HCT116 (cell line): ENCODE results near the gene SCN4A. TPM values are rescaled to one million over a fixed set of nuclear protein-coding genes. Genes with fewer than 3 reads are reported as not detected.

ENCODE experiments used
- ATAC-seq: fragments of 200-7000 bp; cut with Tn5 transposase; 2 replicates; pipeline ENCODE4 v1.9.1; 2020; ENCODE audit warnings: mild to moderate bottlenecking, moderate library complexity
- BruUV-seq: library from RNA; stranded (reverse); fragments of 400-500 nt; replicated peaks from 2 replicates; lab custom pipeline; 2021; lab: Mats Ljungman, UMichigan
- CTCF ChIA-PET: fragments of 300-600 bp; sonication (Branson Sonifier 250); formaldehyde crosslinking; loops from one replicate; lab custom pipeline; 2021; ENCODE audit warnings: antibody characterized with exemption; lab: Charles Lee
- POLR2A ChIA-PET: fragments of 300-600, 350-600 bp; sonication (Branson Sonifier 250); formaldehyde crosslinking; loops from one replicate; lab custom pipeline; 2021; ENCODE audit warnings: antibody characterized with exemption; lab: Charles Lee
- RAD21 ChIA-PET, 2 experiments: fragments of 300-600 bp; sonication (Branson Sonifier 250); formaldehyde crosslinking; loops; one replicate each; lab custom pipeline; 2023; ENCODE audit warnings: low total read pairs in 2 of 2; ENCODE audit not compliant: uncharacterized antibody in 2 of 2, unreplicated experiment in 2 of 2, low non-redundant PET in 1 of 2; lab: Charles Lee
- DNase-seq: peaks from one replicate; pipeline ENCODE4 v3.0.0-alpha.2; 2010; ENCODE audit warnings: low read depth, low spot score
- H2AFZ ChIP-seq: fragments of 200-600 bp; shearing (Covaris generic), sonication (generic); 2 replicates; pipeline ENCODE4 v1.6.1; 2017; ENCODE audit warnings: low read depth, mixed run types, mixed read lengths, antibody characterized with exemption, low read length; ENCODE audit not compliant: poor library complexity, severe bottlenecking
- H3K27ac ChIP-seq: 2 replicates; pipeline ENCODE4 v1.5.1; 2012; ENCODE audit warnings: low read depth, low read length
- H3K27me3 ChIP-seq: fragments of 200-600 bp; sonication (generic); 2 replicates; pipeline ENCODE4 v1.6.1; 2016; ENCODE audit warnings: mixed run types, low read length, mixed read lengths; ENCODE audit not compliant: insufficient read depth
- H3K36me3 ChIP-seq, 2 experiments: fragments of 200-500 bp in 1 of 2; fragments of 200-600 bp in 1 of 2; sonication (Bioruptor generic) in 1 of 2; sonication (generic) in 1 of 2; 2 replicates each; pipeline versions ENCODE4 v1.5.1 to v1.6.1; 2014 to 2016; ENCODE audit warnings: low read length in 2 of 2, inconsistent platforms in 1 of 2, mixed read lengths in 1 of 2, mixed run types in 1 of 2; ENCODE audit not compliant: insufficient read depth in 2 of 2, control insufficient read depth in 1 of 2
- H3K4me1 ChIP-seq, 2 experiments: fragments of 200-600 bp in 1 of 2; sonication (generic) in 1 of 2; 2 replicates each; pipeline versions ENCODE4 v1.5.1 to v1.6.1; 2012 to 2017; ENCODE audit warnings: low read length in 2 of 2, inconsistent platforms in 1 of 2, mild to moderate bottlenecking in 1 of 2, mixed read lengths in 1 of 2, mixed run types in 1 of 2, moderate library complexity in 1 of 2; ENCODE audit not compliant: insufficient read depth in 2 of 2, control insufficient read depth in 1 of 2
- H3K4me2 ChIP-seq: fragments of 200-600 bp; sonication (generic); 2 replicates; pipeline ENCODE4 v1.6.1; 2017; ENCODE audit warnings: mixed run types, low read length, mixed read lengths
- H3K4me3 ChIP-seq, 2 experiments: fragments of 200-600 bp in 1 of 2; sonication (generic) in 1 of 2; replicated peaks in 1 of 2; 2 replicates each; pipeline ENCODE4 v1.5.1; 2011 to 2016; ENCODE audit warnings: low read length in 2 of 2, control low read depth in 1 of 2, low read depth in 1 of 2, mild to moderate bottlenecking in 1 of 2, mixed read lengths in 1 of 2, mixed run types in 1 of 2
- H3K79me2 ChIP-seq: fragments of 200-600 bp; sonication (generic); 2 replicates; pipeline ENCODE4 v1.6.1; 2017; ENCODE audit warnings: mild to moderate bottlenecking, mixed run types, low read length, moderate library complexity, mixed read lengths; ENCODE audit not compliant: insufficient read depth
- H3K9ac ChIP-seq: fragments of 200-600 bp; sonication (generic); 2 replicates; pipeline ENCODE4 v1.6.1; 2016; ENCODE audit warnings: low read length, mixed read lengths
- H3K9me2 ChIP-seq: fragments of 200-600 bp; sonication (generic), shearing (Covaris generic); 2 replicates; pipeline ENCODE4 v1.6.1; 2017; ENCODE audit warnings: mixed run types, mild to moderate bottlenecking, moderate library complexity; ENCODE audit not compliant: insufficient read depth
- H3K9me3 ChIP-seq, 2 experiments: fragments of 200-500 bp in 1 of 2; fragments of 200-600 bp in 1 of 2; sonication (Bioruptor generic) in 1 of 2; sonication (generic) in 1 of 2; 2 replicates each; pipeline ENCODE4 v1.6.1; 2014 to 2017; ENCODE audit warnings: low read length in 2 of 2, mixed read lengths in 2 of 2, inconsistent platforms in 1 of 2, low read depth in 1 of 2, mild to moderate bottlenecking in 1 of 2, mixed run types in 1 of 2, moderate library complexity in 1 of 2; ENCODE audit not compliant: control insufficient read depth in 1 of 2, insufficient read depth in 1 of 2
- H4K20me1 ChIP-seq: fragments of 200-600 bp; sonication (generic), shearing (Covaris generic); 2 replicates; pipeline ENCODE4 v1.6.1; 2017; ENCODE audit warnings: mixed run types, mild to moderate bottlenecking, moderate library complexity; ENCODE audit not compliant: insufficient read depth
- CBX3 ChIP-seq: IDR thresholded peaks from 2 replicates; pipeline ENCODE4 v1.6.1; 2012; ENCODE audit warnings: low read depth
- CEBPB ChIP-seq: IDR thresholded peaks from 2 replicates; pipeline ENCODE4 v1.6.1; 2012; ENCODE audit warnings: low read depth
- EGR1 ChIP-seq: IDR thresholded peaks from 2 replicates; pipeline ENCODE4 v1.6.1; 2012; ENCODE audit warnings: low read depth
- EZH2phosphoT487 ChIP-seq: fragments of 200-600 bp; IDR thresholded peaks from 2 replicates; pipeline ENCODE4 v1.6.1; 2018; ENCODE audit warnings: antibody characterized with exemption, borderline replicate concordance
- FOSL1 ChIP-seq: IDR thresholded peaks from 2 replicates; pipeline ENCODE4 v1.6.1; 2012; ENCODE audit warnings: low read depth
- RAD21 ChIP-seq: IDR thresholded peaks from 2 replicates; pipeline ENCODE4 v1.6.1; 2012; ENCODE audit warnings: low read depth, mild to moderate bottlenecking
- SP1 ChIP-seq: IDR thresholded peaks from 2 replicates; pipeline ENCODE4 v1.6.1; 2012; ENCODE audit warnings: low read depth
- ZNF274 ChIP-seq: fragments of 200-500 bp; sonication (Bioruptor generic); IDR thresholded peaks from 2 replicates; pipeline ENCODE4 v1.6.1; 2014; ENCODE audit warnings: mild to moderate bottlenecking, low read depth, low read length, inconsistent platforms
- intact Hi-C: fragments of 100-400 bp; cut with micrococcal nuclease; formaldehyde crosslinking; loops from 2 replicates; pipeline ENCODE4 v1.10.0; 2022
- total RNA-seq: library from RNA; stranded (reverse); gene quantifications from one replicate; pipeline ENCODE4 v1.2.1, GENCODE V29; 2021; ENCODE audit not compliant: unreplicated experiment
- TF ChIP-seq, protein P1 (sequence below): IDR thresholded peaks from 2 replicates; pipeline ENCODE4 v1.6.1; 2011; ENCODE audit warnings: mild to moderate bottlenecking, low read length, moderate library complexity; ENCODE audit not compliant: insufficient replicate concordance; ENCODE audit errors: extremely low read depth
- TF ChIP-seq, protein P2 (sequence below), 3 experiments: fragments of 200-600 bp in 1 of 3; sonication (generic) in 1 of 3; IDR thresholded peaks in 2 of 3; conservative IDR thresholded peaks in 1 of 3; 2 replicates each; pipeline ENCODE4 v1.5.1; 2012 to 2017; ENCODE audit warnings: low read depth in 2 of 3, low read length in 2 of 3, antibody characterized with exemption in 1 of 3, borderline replicate concordance in 1 of 3, control low read depth in 1 of 3, mild to moderate bottlenecking in 1 of 3, mixed read lengths in 1 of 3, mixed run types in 1 of 3, moderate library complexity in 1 of 3; ENCODE audit not compliant: insufficient read depth in 1 of 3

The SCN4A gene
- total RNA-seq, 1 experiment from 2014 or later: 2.7 TPM

DNA sequence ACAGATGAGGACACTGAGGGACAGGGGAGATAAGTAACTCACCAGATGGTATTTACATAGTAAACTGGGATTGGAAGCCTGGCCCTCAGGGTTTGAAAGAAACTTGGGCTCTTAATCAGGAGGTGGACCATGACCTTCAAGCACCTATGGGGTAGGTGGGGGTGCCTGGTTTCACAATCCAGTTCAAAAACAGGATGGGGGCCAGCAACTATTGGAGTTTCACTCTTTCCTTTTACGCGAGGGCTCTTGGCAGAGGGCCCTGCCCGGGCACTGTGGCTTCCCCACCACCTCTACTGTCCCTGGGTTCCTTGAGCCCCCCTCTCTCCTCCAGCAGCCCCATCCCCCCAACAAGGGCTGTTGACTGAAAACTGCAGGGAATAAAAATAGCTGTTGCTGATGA lies 14.1 kb upstream of the SCN4A start (continued):
- TF ChIP-seq, protein P1, sequence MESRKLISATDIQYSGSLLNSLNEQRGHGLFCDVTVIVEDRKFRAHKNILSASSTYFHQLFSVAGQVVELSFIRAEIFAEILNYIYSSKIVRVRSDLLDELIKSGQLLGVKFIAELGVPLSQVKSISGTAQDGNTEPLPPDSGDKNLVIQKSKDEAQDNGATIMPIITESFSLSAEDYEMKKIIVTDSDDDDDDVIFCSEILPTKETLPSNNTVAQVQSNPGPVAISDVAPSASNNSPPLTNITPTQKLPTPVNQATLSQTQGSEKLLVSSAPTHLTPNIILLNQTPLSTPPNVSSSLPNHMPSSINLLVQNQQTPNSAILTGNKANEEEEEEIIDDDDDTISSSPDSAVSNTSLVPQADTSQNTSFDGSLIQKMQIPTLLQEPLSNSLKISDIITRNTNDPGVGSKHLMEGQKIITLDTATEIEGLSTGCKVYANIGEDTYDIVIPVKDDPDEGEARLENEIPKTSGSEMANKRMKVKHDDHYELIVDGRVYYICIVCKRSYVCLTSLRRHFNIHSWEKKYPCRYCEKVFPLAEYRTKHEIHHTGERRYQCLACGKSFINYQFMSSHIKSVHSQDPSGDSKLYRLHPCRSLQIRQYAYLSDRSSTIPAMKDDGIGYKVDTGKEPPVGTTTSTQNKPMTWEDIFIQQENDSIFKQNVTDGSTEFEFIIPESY: no peak
- TF ChIP-seq EGR1: no peak
- TF ChIP-seq, protein P2, sequence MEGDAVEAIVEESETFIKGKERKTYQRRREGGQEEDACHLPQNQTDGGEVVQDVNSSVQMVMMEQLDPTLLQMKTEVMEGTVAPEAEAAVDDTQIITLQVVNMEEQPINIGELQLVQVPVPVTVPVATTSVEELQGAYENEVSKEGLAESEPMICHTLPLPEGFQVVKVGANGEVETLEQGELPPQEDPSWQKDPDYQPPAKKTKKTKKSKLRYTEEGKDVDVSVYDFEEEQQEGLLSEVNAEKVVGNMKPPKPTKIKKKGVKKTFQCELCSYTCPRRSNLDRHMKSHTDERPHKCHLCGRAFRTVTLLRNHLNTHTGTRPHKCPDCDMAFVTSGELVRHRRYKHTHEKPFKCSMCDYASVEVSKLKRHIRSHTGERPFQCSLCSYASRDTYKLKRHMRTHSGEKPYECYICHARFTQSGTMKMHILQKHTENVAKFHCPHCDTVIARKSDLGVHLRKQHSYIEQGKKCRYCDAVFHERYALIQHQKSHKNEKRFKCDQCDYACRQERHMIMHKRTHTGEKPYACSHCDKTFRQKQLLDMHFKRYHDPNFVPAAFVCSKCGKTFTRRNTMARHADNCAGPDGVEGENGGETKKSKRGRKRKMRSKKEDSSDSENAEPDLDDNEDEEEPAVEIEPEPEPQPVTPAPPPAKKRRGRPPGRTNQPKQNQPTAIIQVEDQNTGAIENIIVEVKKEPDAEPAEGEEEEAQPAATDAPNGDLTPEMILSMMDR (IDR thresholded peaks at IDR 0.05 in 2 of 3, conservative IDR thresholded peaks at IDR 0.05 in 1 of 3; ENCODE audit: borderline replicate concordance in 1 of 3, insufficient read depth in 1 of 3, low read depth in 2 of 3, low read length in 2 of 3): no peak

DNA sequence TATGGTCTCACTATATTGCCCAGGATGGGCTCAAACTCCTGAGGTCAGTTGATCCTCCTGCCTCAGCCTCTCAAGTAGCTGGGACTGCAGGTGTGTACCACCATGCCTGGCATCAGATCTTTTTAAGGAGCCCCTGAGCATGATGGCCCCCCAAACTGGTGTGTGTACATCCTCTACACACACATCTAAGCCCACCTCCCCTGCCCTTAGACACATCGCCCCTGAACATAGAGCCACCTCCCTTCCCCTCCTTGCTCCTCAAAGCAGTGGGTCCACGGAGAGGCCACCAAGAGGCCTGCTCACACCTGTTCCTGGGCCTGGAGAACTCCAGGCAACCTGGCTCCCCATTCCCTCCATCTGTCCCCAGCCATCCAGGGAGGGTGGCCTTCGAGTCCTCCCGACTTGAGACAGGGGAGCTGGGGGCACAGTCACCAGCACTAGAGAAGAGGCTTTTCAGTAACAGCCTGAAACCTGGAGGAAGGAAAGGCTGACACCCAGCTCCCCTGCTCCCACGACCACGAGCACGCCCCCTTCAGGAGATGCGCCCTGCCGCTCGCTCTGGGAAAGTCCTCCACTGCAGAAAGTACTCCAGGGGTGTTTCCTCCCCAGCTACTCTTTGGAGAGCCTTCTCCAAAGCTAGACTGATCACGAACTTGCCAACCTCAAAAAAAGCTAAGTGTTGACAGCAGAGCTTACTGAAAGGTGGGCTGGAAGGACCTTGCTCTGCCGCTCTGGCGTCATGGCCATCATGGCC lies 12.8 kb upstream of the SCN4A start:
- H3K27me3 ChIP-seq: no peaks in the 10 kb centered on the region
- ChIA-PET CTCF (interaction anchor here (0.6 to 7.3 kb wide), 10 partner anchors 9 to 67 kb away, joined by 3 to 77 read pairs (median 4); partner anchors contain the start of gene GH1), POLR2A (interaction anchor here (0.5 to 1.0 kb wide), 2 partner anchors 24 to 293 kb away, joined by 3 read pairs; no protein-coding TSS in a partner anchor), RAD21 (interaction anchor here in 1 of 2 experiments (1.7 kb wide), 1 partner anchor 35 kb away, joined by 5 read pairs; no protein-coding TSS in a partner anchor)
- H3K36me3 ChIP-seq: no peaks in the 10 kb centered on the region
- no peak overlapping the region for H2AFZ ChIP-seq
- no peak overlapping the region for H3K9ac ChIP-seq
- no peak overlapping the region for H3K27ac ChIP-seq
- BruUV-seq: no TSS peak
- intact Hi-C loops: no loop called here
- H3K9me2 ChIP-seq: no peaks in the 10 kb centered on the region
- H3K4me1 ChIP-seq: peaks cover 5 to 21% of the 10 kb centered on the region in 2 experiments
- H3K4me3 ChIP-seq: no peak overlapping the region
- DNase-seq (no peak), ATAC-seq (peak; percentile 28; the same call in 1 of the 2 replicates)
- H4K20me1 ChIP-seq: no peaks in the 10 kb centered on the region
- 0 out of 4 replicates have a peak, but pooled peaks cover 0 to 4% of the 10 kb centered on the region in 2 experiments for H3K9me3 ChIP-seq
- no peaks in the 10 kb centered on the region for H3K79me2 ChIP-seq
- TF ChIP-seq CBX3: no peak
- TF ChIP-seq CEBPB: no peak
- TF ChIP-seq EZH2phosphoT487: no peak
- no peak for TF ChIP-seq SP1
- no peak for TF ChIP-seq ZNF274
- TF ChIP-seq, protein P1: no peak
- no peak for TF ChIP-seq RAD21
- no peak for TF ChIP-seq FOSL1
- TF ChIP-seq, protein P2 (IDR thresholded peaks at IDR 0.05 in 2 of 3, conservative IDR thresholded peaks at IDR 0.05 in 1 of 3; ENCODE audit: borderline replicate concordance in 1 of 3, insufficient read depth in 1 of 3, low read depth in 2 of 3, low read length in 2 of 3): peak in 2 of 3 experiments; percentile 35 to 52; a peak in 4 of 6 replicates
- H3K4me2 ChIP-seq: peak overlapping the region; percentile 49
